COLO829 (cell line): ENCODE results near the gene SPI1.

ENCODE experiments used
- DNase-seq: peaks from one replicate; pipeline ENCODE4 v3.0.0; 2012; ENCODE audit warnings: low spot score

SPI1 gene

DNA sequence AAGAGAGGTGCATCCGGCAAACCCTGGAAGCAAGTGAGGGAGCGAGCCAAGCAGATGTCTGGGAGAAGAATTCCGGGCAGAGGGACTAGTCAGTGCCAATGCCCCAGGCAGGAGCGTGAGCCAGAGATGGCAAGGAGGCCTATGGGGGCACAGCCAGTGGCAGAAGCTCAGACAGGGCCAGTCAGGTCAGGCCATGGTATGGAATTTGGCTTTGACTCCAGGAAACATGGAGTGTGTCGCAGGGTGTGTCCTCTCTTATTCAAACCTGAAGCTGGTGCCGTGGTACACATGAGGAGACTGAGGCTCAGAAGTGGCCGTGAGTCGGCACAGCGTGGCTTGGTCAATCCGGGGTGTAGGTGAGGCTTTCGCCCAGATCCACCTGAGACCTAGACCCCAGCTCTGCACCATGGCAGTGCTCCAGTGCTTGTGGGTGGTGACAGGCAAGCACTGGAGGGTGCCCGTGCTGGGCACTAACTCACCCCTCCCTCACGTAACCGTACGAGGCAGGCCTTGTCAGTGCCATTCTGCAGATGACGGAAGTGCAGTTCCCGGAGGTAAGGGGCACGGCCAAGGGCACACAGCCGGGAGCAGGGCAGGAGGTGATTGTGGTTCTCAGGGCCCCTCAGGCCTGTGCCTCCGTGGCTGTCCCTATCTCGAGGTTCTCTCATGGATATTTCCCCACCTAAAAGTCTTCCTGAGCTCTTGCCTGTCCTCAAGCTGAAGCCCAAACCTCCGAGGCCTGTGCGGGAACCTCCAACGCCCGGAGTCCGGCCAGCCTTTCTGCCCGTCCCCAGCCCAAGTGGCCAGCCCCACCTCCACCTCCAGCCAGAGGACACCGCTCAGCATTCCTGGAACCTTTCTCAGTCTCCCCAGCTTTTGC, 10.6 kb upstream of the SPI1 start:
- DNase-seq = no peak

DNA sequence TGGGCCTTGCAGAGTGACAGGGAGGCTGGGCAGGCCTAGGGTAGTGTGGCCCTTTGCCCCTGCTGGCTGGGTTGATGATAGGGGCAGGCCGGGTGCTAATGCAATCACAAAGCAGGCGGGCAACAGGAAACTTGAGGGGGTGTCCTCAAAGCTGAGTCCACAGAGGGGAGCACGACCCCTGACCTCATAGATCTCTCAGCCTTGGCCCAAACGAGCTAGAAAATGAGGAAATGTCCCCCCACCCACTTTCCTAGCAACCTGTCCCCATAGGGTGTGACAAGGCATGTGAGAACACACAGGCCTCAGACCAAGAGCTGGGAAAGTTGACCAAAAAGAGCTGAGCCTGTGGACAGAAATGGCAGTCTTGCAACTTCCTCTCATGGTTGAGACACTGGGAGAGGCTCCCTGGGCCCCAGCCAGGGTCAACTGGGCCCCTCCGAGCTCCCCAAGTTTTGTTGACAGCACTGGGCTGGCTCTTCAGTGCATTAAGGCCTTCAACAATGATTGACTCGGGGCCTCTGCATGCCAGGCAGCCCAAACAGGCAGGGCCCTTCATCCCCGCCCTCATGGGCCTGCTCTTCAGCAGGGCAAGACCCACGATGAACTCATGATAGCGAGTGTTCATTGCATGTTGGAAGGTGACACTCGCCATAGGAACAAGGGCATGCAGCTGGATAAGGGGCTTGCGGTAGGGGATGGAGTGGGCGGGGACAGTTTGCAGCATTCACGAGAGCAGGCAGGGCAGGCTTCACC, 9.8 kb upstream of the SPI1 start:
- DNase-seq = no peak

DNA sequence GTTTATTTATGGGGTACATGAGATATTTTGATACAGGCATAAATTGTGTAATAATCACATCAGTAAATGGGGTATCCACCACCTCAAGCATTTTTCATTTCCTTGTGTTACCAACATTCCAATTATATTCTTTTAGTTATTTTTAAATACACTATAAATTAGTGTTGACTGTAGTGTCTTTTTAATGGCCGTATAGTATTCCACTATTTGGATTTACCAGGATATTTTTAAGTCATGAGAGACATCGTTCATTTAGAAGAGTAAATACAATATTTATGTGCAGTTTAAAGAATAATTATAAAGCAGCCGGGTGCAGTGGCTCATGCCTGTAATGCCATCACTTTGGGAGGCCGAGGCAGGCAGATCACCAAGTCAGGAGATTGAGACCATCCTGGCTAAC, 6.2 kb upstream of the SPI1 start:
- no peak for DNase-seq

DNA sequence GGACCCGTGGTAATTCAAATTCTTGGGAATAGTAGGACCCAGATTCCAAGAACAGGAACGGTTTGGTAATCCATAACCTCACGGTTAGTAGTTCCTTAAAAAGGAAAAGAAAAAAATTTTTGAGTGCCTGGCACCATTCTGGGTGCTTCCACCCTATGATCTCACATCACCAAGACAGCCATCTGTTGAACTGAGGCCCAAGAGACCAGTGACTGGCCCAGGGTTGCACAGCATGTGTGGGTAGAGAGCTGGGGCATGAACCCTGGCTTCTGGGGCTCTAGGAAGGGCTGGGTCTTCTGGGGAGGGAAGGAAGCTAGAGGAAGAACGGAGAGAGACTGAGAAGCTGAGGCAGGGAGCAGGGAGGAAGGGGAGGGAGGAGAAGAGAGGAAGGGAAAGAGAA, 4.7 kb upstream of the SPI1 start:
- DNase-seq = no peak

DNA sequence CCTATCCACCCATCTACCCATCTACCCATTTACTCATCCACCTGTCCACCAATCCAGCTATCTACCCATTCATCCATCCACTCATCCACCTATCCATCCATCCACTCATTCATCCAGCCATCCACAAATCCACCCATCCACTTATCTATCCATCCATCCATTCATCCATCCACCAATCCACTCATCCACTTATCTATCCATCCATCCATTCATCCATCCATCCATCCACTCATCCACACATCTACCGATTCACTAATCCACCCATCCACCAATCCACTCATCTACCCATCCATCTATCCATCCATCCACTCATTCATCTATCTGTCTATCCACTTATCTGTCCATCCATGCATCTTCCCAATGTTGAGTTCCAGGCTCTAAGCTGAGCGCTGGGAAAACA, 1.7 kb upstream of the SPI1 start:
- DNase-seq = no peak

DNA sequence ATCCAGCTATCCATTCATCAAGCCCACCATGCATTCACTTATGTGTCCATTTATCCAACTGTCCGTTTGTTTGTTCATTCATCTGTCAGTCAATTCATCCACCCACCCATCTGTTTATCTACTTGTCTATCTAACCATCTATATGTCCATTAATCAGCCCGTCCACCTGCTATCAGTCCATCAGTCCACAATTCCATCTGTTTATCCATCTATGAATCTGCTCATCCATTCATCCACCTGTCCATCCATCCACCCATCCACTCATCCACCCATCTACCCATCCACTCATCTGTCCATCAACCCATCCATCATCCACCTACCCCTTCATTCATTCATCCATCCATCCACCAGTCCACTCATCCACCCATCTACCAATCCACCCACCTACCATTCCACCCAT, 970 bp upstream of the SPI1 start:
- DNase-seq = no peak

DNA sequence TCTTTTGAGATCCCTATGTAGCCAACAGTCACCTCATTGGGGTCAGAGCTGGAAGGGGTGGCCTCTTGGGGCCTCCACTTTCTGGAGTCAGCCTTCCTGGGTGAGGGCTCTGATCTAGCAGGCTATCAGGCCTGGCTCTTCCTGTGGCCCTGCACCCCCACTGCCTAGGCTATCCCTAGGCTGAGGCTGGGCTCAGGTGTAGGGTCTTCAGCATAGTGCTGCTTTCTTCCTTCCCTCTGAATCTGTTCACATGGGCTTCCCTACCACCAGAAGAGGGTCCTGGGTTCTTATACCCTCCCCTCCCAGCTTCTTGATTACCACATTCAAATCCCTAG, 456 bp upstream of the SPI1 start:
- no peak for DNase-seq

DNA sequence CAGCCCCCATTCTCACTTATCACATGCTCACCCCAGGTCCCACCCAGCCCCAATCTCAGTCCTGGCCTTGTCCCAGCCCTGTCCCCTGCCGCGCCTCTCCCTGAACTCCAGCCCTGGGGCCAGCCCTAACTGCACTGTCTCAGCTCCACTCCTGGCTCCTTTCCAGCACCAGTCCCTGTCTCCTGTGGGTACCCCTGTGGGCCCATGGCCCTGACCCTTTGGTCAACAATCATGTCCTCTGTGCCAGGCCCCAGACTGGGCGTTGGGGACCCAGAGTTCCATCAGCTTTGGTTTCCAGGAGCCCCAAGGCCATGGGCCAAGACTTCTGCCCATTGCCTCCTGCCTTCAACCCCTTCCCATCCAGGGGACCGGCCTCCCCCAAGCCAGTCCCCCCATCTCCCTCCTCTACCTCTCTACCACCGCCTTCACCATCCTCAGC, 757 bp downstream of the SPI1 start:
- no peak for DNase-seq

DNA sequence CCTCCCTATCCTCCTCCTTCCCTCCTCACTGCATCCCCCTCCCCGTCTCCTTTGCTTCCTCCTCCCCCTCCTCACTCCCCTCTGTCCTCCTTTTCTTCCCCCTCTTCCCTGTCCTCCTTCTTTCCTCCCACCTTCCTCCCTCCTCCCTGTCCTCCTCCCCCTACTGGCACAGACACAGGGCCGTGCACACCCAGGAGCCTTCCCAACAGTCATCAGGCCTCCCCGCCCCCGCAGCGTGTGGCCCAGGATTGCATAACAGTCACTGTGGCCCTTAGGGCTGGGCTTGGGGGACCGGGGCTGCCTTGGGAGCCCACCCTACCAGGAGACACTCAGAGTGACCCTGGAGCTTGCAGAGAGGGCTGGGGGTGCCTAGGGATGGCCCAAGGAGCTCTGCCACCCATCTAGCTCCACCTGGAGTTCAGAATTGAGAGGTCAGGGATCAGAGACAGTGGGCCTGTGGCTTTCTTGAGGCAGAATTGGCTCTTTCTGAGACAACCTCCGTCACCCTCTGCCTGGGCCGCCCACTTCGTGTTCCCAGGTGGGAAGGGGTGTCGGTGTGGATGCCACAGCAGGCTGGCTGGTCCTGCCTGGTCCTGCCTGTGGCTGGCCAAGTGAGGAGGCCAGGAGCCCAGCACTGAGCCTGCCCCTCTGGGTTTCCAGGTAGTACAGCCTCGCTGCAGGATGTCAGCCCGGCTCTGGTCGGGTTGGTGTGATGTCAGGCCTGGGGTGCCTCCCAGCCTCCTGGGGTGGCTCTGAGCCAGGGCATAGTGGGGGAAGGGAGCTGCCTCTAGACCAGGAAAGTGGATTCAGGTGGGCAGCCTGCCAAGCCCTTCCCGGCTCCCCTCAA, 1.6 kb downstream of the SPI1 start:
- DNase-seq = no peak

DNA sequence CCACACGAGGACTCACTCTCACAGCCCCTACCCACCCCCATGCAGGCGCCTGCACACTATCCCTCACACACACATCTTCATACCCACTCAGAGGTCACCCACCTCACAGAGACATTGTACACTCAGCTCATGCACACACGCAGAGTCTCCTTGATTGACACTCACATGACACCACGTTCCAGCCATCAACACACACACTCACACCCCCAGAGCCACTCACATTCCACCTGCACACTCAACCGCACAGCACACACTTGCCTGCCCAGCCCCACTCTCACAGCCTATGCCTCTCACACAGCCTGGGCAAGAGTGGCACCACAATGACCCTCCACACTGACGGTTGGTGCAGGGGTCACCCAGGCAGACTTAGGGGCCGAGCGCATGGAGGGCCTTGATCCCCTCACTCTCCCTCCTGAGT, 2.2 kb downstream of the SPI1 start:
- no peak for DNase-seq

DNA sequence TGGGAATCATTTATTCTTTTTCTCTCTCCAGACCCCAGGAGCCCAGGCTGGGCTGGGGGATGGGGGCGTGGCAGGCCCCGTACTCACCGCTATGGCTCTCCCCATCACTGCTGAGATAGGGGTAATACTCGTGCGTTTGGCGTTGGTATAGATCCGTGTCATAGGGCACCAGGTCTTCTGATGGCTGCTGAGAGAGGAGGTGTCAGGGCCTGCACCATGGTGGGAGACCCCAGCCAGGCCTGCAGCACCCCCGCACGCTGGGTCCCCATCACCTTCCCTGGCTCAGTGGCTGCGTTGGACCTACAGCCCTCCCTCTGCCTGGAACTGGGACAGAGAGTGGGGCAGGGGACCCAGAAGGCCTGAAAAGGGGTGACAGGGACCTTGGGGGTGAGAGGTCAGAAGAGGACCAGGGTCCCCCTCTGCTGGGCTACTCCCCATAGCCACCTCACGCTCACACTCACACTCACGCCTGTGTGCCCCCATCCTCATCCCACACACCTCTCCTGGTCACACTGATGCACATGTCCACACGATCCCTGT, 2.7 kb downstream of the SPI1 start:
- no peak for DNase-seq

DNA sequence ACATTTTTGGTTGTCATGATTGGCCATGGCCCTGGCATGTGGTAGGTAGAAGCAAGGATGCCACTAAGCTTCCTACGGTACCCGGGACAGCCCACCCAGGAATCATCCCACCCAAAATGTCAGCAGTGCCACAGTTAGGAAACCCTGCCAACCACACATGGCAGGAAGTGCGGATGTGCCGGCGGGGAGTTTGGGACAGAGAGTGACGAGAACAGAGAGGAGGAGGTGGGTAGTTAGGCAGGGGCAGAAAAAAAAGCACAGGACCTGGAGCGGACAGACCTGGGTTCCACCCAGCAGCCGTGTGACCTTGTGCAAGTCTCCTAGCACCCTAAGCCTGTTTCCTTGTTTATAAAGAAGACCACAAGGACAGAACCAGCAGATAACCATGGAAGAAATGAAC, 3.3 kb downstream of the SPI1 start:
- no peak for DNase-seq

DNA sequence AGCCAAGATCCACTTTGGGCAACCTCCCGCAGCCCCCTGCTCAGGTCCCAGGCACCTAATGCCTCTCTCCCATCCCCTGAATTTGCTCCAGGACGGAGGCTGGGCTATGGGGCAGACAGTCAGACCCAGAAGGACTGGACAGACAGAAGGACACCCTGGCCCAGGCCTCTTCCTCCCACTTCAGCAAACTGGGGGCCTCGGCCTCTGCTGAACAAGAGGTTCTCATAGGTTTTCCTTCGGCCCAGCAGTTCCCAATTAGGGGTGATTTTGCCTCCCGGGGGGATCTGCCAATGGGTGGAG, 3.7 kb downstream of the SPI1 start:
- no peak for DNase-seq

DNA sequence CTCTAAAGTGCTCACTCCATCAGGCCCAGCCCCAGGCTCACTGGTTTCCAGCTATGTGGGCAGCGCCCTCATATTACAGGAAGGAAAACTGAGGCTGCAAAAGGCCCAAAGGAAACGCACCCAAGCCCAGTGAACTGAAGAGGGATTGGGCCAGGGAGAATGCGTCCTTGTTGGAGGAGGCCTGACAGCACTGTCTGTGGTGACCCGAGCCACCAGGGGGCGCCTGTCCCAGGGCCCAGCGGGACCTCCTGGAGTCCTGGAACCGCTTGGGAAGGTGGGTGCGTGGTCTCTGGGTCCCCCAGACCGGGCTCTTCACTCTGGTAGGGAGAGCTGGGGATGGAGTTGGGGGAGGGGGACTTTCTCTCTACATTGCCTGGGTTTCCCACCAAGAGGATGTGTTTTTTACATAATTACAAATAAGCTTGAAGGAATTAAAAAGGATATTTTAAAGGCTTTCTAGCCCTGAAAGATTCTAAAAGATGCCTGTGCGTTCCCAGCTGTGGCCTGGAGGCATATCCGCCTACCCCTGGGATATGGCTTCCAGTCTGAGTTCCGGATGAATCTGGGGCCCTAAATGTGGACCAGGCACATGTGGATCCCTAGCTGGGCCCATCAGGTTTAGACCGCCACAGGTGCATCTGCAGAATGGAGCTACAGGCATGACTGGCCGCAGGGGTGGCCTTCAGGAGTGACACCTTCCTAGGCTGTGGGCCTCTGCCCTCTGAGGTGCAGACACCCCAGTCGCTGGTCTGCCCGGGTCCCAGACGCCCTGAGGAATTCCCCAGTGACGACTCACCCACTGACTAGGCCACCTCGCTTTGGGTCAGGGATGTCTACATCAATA, 4.2 kb downstream of the SPI1 start:
- DNase-seq = peak; percentile 75

DNA sequence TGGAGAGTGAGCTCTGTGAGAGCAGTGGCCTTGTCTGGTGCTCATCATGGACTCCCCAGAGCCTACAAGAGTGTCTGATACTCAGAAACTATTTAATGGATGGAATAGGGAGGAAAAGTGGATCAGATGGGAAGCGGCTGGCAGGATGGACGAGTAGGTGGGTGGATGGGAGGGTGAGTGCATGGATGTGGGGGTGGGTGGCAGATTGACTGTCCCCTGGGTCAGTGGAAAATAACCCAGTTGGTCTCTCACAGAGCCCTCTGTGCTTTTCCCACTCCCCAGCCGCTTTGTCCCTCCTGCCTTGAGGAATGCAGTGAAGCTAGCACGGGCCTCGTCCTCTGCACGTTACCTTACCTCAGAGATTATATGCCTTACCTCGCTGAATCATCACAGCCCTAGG, 5.9 kb downstream of the SPI1 start:
- DNase-seq = no peak

DNA sequence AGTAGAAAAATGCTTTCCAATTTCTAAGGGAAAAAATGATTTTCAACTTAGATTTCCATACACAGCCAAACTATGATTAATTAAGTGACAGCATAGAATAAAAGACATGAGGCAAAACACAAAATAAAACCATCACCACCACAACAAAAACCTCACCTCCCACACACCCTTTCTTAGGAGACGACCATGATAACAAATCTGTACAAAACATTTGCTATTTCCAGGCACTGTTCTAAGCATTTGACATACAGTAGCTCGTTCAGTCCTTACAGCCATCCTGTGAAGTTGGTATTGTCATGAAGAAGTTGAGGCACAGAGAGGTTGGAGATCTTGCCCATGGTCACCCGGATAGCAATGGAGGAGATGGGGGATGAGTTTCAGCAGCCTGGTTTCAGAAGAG, 8.7 kb downstream of the SPI1 start:
- no peak for DNase-seq

DNA sequence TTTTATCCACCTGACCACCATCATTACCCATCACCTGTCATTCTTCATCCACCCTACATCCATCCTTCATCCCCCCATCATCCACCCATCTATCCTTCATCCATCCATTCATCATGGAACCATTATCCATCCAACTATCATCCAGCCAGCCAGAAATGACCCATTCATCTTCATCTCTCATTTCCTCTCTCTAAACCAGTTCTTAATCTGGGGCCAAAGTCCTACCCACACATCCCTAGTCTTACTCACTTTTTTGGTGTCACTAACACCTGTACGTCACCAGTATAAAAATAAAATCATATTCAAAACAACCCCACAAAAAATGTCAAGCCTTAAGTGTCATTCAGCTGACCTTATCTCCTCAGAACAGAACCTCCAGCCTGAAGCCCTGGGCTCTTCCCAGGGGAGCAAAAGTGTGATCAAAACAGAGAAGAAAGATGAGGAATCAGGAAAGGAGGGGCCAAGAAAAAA, 12.3 kb downstream of the SPI1 start:
- DNase-seq = no peak

DNA sequence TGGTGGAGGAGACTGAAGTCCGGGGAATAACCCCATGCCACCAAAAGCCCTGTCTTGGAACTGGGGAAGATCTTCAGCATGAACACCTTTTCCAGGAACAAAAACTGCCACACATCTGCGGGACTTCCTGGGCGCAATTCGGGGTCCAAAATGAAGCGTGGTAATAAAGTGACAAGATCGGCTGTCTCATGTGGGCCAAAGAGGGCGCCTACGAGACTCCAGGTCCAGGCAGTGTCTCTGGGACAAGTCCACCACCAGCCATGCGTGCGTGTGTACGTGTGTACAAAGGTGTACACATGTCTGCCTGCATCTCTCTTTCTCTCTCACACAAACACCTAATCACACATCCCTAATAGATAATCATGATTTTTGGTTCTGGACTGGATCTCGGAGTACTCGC, 16.9 kb downstream of the SPI1 start:
- DNase-seq = no peak

DNA sequence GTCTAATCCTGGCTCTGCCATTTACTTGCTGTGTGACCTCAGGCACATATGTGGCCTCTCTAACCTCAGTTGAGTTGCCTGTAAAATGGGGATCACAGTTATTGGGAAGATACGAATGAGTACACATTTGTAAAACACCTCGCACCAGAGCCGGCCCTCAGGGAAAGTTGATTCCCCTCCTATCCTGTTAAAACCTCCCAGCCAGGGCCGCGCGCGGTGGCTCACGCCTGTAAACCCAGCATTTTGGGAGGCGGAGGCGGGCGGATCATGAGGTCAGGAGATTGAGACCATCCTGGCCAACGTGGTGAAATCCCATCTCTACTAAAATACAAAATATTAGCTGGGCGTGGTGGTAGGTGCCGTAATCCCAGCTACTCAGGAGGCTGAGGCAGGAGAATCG, 18.0 kb downstream of the SPI1 start:
- DNase-seq = no peak

DNA sequence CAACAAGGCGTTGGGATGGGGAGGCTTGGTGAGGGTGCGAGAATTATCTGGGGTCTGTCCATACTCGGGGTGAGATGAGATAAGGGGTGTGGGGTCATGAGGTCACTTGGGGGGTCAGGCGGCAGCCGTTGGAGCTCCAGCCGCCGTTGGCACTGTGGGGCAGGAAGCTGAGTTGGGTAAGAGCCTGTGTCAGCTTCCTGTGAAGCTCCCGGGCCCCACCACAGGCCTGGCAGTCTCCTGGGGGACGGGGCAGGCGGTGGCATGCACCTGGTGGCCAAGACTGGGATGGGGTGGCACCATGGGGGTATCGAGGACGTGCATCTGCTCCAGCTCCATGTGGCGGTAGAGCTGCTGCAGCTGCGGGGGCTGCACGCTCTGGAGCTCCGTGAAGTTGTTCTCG, 18.8 kb downstream of the SPI1 start:
- DNase-seq = no peak

DNA sequence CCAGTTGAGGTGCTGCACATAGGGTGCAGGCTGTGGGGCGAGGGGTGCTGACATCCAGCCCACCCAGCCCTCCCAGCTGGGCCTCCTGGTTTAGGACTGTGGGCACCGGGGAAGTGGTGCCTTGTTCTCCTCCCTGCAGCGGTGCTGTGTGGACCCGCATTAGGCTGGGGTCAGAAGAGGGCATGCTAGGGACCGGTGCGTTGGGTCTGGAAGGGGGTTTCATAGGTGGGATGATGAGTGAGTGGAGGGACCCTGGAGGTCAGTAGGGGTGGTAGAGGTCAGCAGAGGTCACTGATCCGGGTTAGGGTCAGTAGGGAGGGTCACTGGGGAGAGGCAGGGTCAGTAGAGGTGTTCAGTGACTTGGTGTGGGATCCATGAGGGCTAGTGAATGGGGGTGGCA, 19.2 kb downstream of the SPI1 start:
- DNase-seq = no peak

DNA sequence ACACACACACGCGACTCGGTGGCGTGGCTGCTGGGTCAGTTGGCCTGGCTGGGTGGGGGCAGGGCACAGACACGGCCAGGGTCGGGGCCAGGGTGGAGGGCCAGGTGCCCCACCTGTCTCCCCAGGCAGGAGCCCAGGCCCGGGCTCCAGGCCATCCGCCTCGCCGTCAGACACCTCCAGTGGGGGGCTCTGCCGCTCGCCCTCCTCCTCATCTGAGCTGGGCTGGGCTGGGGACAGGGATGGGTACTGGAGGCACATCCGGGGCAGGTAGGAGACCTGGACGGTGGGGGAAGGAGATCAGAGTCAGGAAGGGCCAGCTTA, 19.7 kb downstream of the SPI1 start:
- no peak for DNase-seq
